Measurements from ENCODE around the gene PPFIBP2.

Gene PPFIBP2

GRCh38 chr11:7637447-7638157 lies 123.8 kb downstream of the PPFIBP2 start:
- no peak for TF ChIP-seq CTCF (conservative IDR thresholded peaks at IDR 0.05; ENCODE audit: low read depth)
- DNase-seq (ENCODE audit: low spot score) = peak; percentile 44
- CTCF ChIA-PET = interaction anchor here (0.7 kb wide), 1 partner anchor 66 kb away, joined by 3 read pairs; no protein-coding TSS in a partner anchor
- H3K27ac ChIP-seq = no peak overlapping the region
- POLR2A ChIA-PET (ENCODE audit: low non-redundant PET) = no interaction called here

DNA sequence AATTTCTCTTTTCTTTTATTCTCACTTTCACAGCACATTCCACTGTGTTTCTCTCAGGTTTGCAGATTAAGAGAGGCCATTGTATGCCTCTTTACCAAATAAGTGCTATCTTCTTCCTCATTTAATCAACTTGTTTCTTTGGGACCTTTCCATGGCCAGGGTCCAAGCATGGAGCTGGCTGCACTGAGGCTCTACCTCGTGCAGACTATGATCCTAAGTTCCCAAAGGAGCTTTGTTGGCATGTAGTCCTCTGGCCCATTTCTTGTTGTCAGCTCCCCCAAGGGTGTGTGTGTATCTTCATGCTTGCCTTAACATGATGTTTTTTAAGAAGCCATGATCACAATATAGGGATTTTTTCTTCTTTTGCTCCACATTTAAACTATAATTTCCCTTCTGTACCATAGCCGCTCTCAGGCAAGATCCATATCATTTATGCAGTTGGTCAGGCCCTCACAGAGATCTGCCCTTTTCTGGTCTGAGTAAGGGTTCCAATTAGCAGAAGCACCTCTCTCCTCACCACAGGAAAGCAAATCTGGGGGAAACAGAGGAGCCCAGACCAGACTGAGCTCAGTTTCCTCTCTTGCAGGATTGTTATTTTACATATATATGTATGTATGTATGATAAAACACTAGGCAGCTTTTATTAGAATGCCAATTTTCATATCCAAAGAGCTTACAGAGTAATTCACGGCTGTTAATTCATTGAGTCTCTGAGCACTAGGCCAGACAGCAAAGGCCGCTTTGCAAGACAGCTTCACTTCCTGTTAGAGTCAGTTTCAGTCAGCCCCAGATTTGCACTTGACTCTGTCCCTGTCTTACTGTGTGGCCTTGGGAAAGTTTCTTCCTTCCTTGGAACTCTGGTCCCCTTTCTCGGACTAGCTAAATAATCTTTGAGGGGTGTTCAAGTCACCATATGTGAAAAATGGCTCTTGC lies 125.2 kb downstream of the PPFIBP2 start:
- ChIA-PET CTCF (interaction anchor here (0.6 to 1.2 kb wide), 2 partner anchors 67 to 215 kb away, joined by 3 to 4 read pairs; no protein-coding TSS in a partner anchor), POLR2A (ENCODE audit: low non-redundant PET) (interaction anchor here (0.6 kb wide), 2 partner anchors 32 to 47 kb away, joined by 3 read pairs; no protein-coding TSS in a partner anchor)
- TF ChIP-seq CTCF (conservative IDR thresholded peaks at IDR 0.05; ENCODE audit: low read depth) = no peak
- no peak overlapping the region for H3K27ac ChIP-seq
- no peak for DNase-seq (ENCODE audit: low spot score)

DNA sequence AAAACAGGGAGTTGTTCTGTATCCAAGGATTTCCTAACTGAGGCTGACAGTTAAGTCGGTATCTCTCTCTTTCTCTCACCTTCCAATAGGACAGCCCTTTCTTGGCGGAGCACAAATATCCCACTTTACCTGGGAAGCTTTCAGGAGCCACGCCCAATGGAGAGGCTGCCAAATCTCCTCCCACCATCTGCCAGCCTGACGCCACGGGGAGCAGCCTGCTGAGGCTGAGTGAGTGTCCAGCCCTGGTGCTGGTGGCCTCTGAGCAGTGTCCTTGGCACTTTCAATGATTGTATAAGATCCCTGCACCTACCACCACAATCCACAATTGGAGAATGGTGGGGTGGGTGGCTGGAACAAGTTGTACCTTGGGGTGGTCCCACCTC lies 125.8 kb downstream of the PPFIBP2 start:
- POLR2A ChIA-PET (ENCODE audit: low non-redundant PET) = no interaction called here
- CTCF ChIA-PET = interaction anchor here (1.2 kb wide), 1 partner anchor 68 kb away, joined by 4 read pairs; no protein-coding TSS in a partner anchor
- no peak for TF ChIP-seq CTCF (conservative IDR thresholded peaks at IDR 0.05; ENCODE audit: low read depth)
- no peak for DNase-seq (ENCODE audit: low spot score)
- H3K27ac ChIP-seq = no peak overlapping the region

DNA sequence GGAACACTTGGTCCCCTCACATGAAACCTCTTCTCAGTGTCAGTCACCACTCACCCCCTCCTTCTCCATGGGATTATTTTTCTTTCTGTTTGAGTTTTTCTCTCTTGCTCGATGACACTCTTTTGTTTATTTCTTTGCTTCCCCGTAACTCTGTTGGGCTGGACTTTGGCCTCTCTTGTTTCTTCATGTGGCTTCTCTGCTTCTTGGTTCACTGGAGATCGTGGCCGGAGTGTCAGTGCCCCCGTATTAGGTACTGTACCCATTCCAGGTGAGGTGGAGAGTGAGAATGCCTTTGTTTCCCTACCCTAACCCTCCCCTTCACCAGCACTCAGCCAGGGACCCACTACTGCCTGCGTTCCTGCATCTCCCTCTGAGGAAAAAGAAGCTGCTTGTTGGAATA lies 127.0 kb downstream of the PPFIBP2 start:
- no peak for TF ChIP-seq CTCF (conservative IDR thresholded peaks at IDR 0.05; ENCODE audit: low read depth)
- CTCF ChIA-PET = interaction anchor here (0.6 kb wide), 1 partner anchor 1062 kb away, joined by 4 read pairs; no protein-coding TSS in a partner anchor
- POLR2A ChIA-PET (ENCODE audit: low non-redundant PET) = no interaction called here
- H3K27ac ChIP-seq = no peak overlapping the region
- DNase-seq (ENCODE audit: low spot score) = no peak

DNA sequence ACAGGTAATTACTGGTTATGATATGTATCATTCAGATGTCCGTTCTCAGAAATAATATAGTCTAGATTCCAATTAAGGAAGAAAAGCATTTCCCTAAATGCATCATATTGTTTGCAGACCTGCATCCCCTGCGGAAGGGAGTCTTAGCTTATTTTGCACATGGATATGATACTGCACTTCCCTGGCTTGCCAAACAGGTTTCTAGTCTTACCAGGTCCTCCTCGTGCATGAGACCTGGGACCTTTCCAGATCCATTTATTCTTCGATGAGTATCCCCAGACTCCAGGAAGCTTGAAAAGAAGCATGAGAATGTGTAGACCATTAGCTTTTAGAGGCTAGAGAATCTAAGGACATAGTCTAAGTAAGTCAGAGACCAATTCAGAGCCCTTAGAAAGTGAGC lies 128.9 kb downstream of the PPFIBP2 start:
- POLR2A ChIA-PET (ENCODE audit: low non-redundant PET) = no interaction called here
- CTCF ChIA-PET = interaction anchor here (1.0 to 1.1 kb wide), 2 partner anchors 15 to 71 kb away, joined by 3 to 7 read pairs; no protein-coding TSS in a partner anchor

More for the DNA sequence above, 128.9 kb downstream of the PPFIBP2 start:
- DNase-seq (ENCODE audit: low spot score) = no peak
- no peak overlapping the region for H3K27ac ChIP-seq
- no peak for TF ChIP-seq CTCF (conservative IDR thresholded peaks at IDR 0.05; ENCODE audit: low read depth)

Data from RWPE1 (cell line).